ENCODE measurements around the gene CRYBG1. TPM values are rescaled to one million over a fixed set of nuclear protein-coding genes. Genes with fewer than 3 reads are reported as not detected.

The CRYBG1 gene
- total and polyA plus RNA-seq, 10 of the 15 experiments (the other 5 are each of a cell fraction or from before 2014, with no cell fraction given) = 6.5 to 57.0 (median 25.2) TPM

GRCh38 chr6:106564476-106564875 lies 204.0 kb downstream of the CRYBG1 start (continued):
- no peak for TF ChIP-seq TAF1 (IDR thresholded peaks at IDR 0.05; ENCODE audit: borderline replicate concordance, low read depth, low read length)
- no peak for TF ChIP-seq CTCF (IDR thresholded peaks at IDR 0.05 in 2 of 3, conservative IDR thresholded peaks at IDR 0.05 in 1 of 3; ENCODE audit: control insufficient read depth in 2 of 3, extremely low read depth in 1 of 3, insufficient read depth in 1 of 3, low read depth in 3 of 3, low read length in 3 of 3)
- TF ChIP-seq POU2F2 (IDR thresholded peaks at IDR 0.05; ENCODE audit: borderline replicate concordance, low read depth, low read length) = no peak
- no peak for TF ChIP-seq SUPT20H (IDR thresholded peaks at IDR 0.05; ENCODE audit: borderline replicate concordance, control insufficient read depth, low read depth, low read length)
- TF ChIP-seq ESRRA (IDR thresholded peaks at IDR 0.05; ENCODE audit: low read length) = no peak

GRCh38 chr6:106568530-106568929 lies 208.0 kb downstream of the CRYBG1 start:
- Histone ChIP-seq H3K4me3 (no peak overlapping the region), H3K27me3 (replicated peaks in 1 of 2; ENCODE audit: control insufficient read depth in 2 of 2, insufficient read depth in 2 of 2, low read length in 1 of 2) (no peaks in the 10 kb centered on the region), H3K9ac (ENCODE audit: control insufficient read depth, insufficient read depth, low read length) (no peak overlapping the region), H3K79me2 (ENCODE audit: control insufficient read depth, insufficient read depth, low read length) (no peaks in the 10 kb centered on the region), H2AFZ (ENCODE audit: control insufficient read depth, low read depth, low read length) (no peak overlapping the region), H3K36me3 (ENCODE audit: control insufficient read depth in 2 of 2, insufficient read depth in 2 of 2, low read length in 1 of 2) (peaks cover 0 to 19% of the 10 kb centered on the region in 2 experiments), H3K4me2 (ENCODE audit: control insufficient read depth, insufficient read depth) (no peak overlapping the region), H3K27ac (ENCODE audit: control insufficient read depth, insufficient read depth) (no peak overlapping the region), H3K4me1 (ENCODE audit: control insufficient read depth, insufficient read depth, low read length) (no peaks in the 10 kb centered on the region), H4K20me1 (ENCODE audit: control insufficient read depth, insufficient read depth) (no peaks in the 10 kb centered on the region), H3K9me3 (replicated peaks; ENCODE audit: control insufficient read depth, insufficient read depth, low read length) (no peaks in the 10 kb centered on the region)
- ChIA-PET RAD21 (ENCODE audit: unreplicated experiment) (interaction anchor here (1.0 kb wide), 2 partner anchors 123 to 411 kb away, joined by 3 read pairs; no protein-coding TSS in a partner anchor), POLR2A (no interaction called here), CTCF (interaction anchor here (3.0 to 16.5 kb wide), 3 partner anchors 57 to 411 kb away, joined by 19 to 403 read pairs (median 79); no protein-coding TSS in a partner anchor), SMC1A (ENCODE audit: uncharacterized antibody, unreplicated experiment) (interaction anchor here (1.0 to 2.6 kb wide), 2 partner anchors 123 to 125 kb away, joined by 3 to 12 read pairs; no protein-coding TSS in a partner anchor)
- in situ Hi-C loops (cut with MboI) (loop anchor here (5.0 kb wide), 2 partner anchors 121 to 236 kb away; no protein-coding TSS in a partner anchor), intact Hi-C loops (cut with micrococcal nuclease; ENCODE audit: unreplicated experiment) (no loop called here)
- no TSS peak for BruUV-seq (replicated peaks)
- ATAC-seq (no peak), FAIRE-seq (no peak), DNase-seq (ENCODE audit: low read depth, low spot score) (no peak)
- TF ChIP-seq SMAD5 (IDR thresholded peaks at IDR 0.05; ENCODE audit: low read depth) = no peak
- no peak for TF ChIP-seq TAF1 (IDR thresholded peaks at IDR 0.05; ENCODE audit: borderline replicate concordance, low read depth, low read length)
- TF ChIP-seq SREBF1 (IDR thresholded peaks at IDR 0.05; ENCODE audit: low read length) = no peak
- TF ChIP-seq MXI1 (IDR thresholded peaks at IDR 0.05; ENCODE audit: low read depth, low read length) = no peak
- no peak for TF ChIP-seq FOS (IDR thresholded peaks at IDR 0.05; ENCODE audit: borderline replicate concordance, extremely low read depth, insufficient read length)
- TF ChIP-seq SREBF2 (IDR thresholded peaks at IDR 0.05; ENCODE audit: low read length) = no peak
- TF ChIP-seq MEF2A (IDR thresholded peaks at IDR 0.05; ENCODE audit: insufficient read depth, low read depth, low read length) = no peak
- no peak for TF ChIP-seq TCF3 (IDR thresholded peaks at IDR 0.05; ENCODE audit: borderline replicate concordance, insufficient read depth, low read depth, low read length)
- no peak for TF ChIP-seq EZH2 (IDR thresholded peaks at IDR 0.05; ENCODE audit: borderline replicate concordance, control insufficient read depth, low read depth, low read length)
- TF ChIP-seq HDGF (IDR thresholded peaks at IDR 0.05) = no peak
- TF ChIP-seq ZSCAN29 (IDR thresholded peaks at IDR 0.05) = no peak
- no peak for TF ChIP-seq REST (IDR thresholded peaks at IDR 0.05; ENCODE audit: low read depth, low read length)
- no peak for TF ChIP-seq USF1 (IDR thresholded peaks at IDR 0.05; ENCODE audit: borderline replicate concordance, extremely low read length, insufficient read depth, low read depth, low read length)
- 100% methylated on average over 2 of the region's 2 CpGs for WGBS (ENCODE audit: insufficient coverage, insufficient replicate concordance, low lambda C conversion rate, missing lambda C conversion rate)
